K562 (cell line): Measurements from ENCODE around the gene APOL4.

ENCODE experiments used
- CC2D1A ChIP-seq: fragments of 450-650 bp; IDR thresholded peaks from 2 replicates; pipeline ENCODE4 v1.6.1; 2017; ENCODE audit warnings: mild to moderate bottlenecking
- FOXP1 ChIP-seq: sonication (generic); formaldehyde crosslinking; IDR thresholded peaks from 2 replicates; pipeline ENCODE4 v1.8.0; 2022; ENCODE audit warnings: mild to moderate bottlenecking, missing genetic modification reagents
- KLF10 ChIP-seq: fragments of 250-450 bp; sonication (Bioruptor Pico); IDR thresholded peaks from 2 replicates; pipeline ENCODE4 v1.6.1; 2021; ENCODE audit warnings: matching md5 sums
- POLR2AphosphoS2 ChIP-seq: IDR thresholded peaks from 2 replicates; pipeline ENCODE4 v1.6.1; 2012; ENCODE audit warnings: low read length, improper control_type of control experiment
- POLR3A ChIP-seq: IDR thresholded peaks from 2 replicates; pipeline ENCODE4 v1.6.1; 2011; ENCODE audit warnings: borderline replicate concordance, mild to moderate bottlenecking, moderate library complexity; ENCODE audit not compliant: insufficient read length, insufficient read depth; ENCODE audit errors: extremely low read depth
- TF ChIP-seq, protein P1 (sequence below), 3 experiments: IDR thresholded peaks in 2 of 3; conservative IDR thresholded peaks in 1 of 3; 2 replicates each; pipeline ENCODE4 v1.5.1; 2011 to 2012; ENCODE audit warnings: low read length in 3 of 3, mild to moderate bottlenecking in 3 of 3, control low read depth in 2 of 3, improper control_type of control experiment in 1 of 3, inconsistent platforms in 1 of 3, low read depth in 1 of 3, mixed read lengths in 1 of 3, moderate library complexity in 1 of 3; ENCODE audit not compliant: insufficient read depth in 2 of 3

DNA sequence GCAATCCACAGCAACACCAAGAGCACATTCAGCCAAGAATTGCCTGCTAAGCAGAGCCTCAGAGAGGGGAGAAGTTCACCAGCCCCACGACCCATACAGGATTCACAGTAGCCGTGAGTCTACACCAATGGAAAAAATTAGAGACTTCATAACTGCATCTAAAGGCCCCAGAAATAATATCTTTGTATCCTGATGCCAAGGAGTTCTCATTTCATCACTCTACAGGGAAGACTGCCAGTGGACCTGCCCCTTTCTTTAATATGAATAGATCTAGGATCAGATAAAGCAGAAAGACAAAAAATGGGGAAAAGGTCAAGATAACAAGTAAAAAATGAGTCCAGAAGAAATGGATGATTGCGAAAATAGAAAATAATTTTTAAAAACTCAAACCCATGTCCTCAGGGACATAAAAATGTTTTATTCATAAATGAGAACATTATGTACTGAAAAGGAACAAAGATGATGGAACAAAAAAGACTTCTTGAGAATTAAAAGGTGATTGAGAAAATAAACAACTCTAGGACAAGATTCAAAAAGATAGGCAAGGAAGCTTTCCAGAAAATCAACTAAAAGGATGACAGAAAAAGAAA is 50.5 kb downstream of the APOL4 start:
- no peak for TF ChIP-seq KLF10 (CRISPR knock-in tag)
- TF ChIP-seq FOXP1 (CRISPR knock-in tag) = no peak
- TF ChIP-seq, protein P1, sequence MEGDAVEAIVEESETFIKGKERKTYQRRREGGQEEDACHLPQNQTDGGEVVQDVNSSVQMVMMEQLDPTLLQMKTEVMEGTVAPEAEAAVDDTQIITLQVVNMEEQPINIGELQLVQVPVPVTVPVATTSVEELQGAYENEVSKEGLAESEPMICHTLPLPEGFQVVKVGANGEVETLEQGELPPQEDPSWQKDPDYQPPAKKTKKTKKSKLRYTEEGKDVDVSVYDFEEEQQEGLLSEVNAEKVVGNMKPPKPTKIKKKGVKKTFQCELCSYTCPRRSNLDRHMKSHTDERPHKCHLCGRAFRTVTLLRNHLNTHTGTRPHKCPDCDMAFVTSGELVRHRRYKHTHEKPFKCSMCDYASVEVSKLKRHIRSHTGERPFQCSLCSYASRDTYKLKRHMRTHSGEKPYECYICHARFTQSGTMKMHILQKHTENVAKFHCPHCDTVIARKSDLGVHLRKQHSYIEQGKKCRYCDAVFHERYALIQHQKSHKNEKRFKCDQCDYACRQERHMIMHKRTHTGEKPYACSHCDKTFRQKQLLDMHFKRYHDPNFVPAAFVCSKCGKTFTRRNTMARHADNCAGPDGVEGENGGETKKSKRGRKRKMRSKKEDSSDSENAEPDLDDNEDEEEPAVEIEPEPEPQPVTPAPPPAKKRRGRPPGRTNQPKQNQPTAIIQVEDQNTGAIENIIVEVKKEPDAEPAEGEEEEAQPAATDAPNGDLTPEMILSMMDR (IDR thresholded peaks at IDR 0.05 in 2 of 3, conservative IDR thresholded peaks at IDR 0.05 in 1 of 3; ENCODE audit: insufficient read depth in 2 of 3, low read depth in 1 of 3, low read length in 3 of 3) = no peak
- TF ChIP-seq POLR3A = no peak
- TF ChIP-seq CC2D1A = no peak
- TF ChIP-seq POLR2AphosphoS2 = no peak
